Lung (tissue), 12 donors: ENCODE data around the gene EEPD1. TPM values are rescaled to one million over a fixed set of nuclear protein-coding genes. Genes with fewer than 3 reads are reported as not detected.

Experiments
- ATAC-seq: fragments of 200-7000 bp; cut with Tn5 transposase; one replicate; pipeline ENCODE4 v1.9.1; 2020; ENCODE audit warnings: moderate number of reproducible peaks; ENCODE audit not compliant: insufficient read depth, low FRiP score
- DNase-seq, 3 donors: peaks; one replicate each; pipeline ENCODE4 v3.0.0-alpha.2; 2013 to 2017
- H3K27ac ChIP-seq, 2 donors: one replicate each; pipeline ENCODE4 v1.5.1; 2013; ENCODE audit warnings: mild to moderate bottlenecking in 2 of 2, moderate library complexity in 2 of 2, control low read depth in 1 of 2, inconsistent platforms in 1 of 2, low read depth in 1 of 2, low read length in 1 of 2
- H3K27me3 ChIP-seq, 3 donors: one replicate each; pipeline ENCODE4 v1.5.1; 2013; ENCODE audit warnings: low read length in 2 of 3; ENCODE audit not compliant: control insufficient read depth in 3 of 3, insufficient read depth in 3 of 3
- H3K36me3 ChIP-seq, 4 donors: one replicate each; pipeline ENCODE4 v1.5.1; 2013; ENCODE audit warnings: low read length in 4 of 4, mild to moderate bottlenecking in 1 of 4, moderate library complexity in 1 of 4; ENCODE audit not compliant: control insufficient read depth in 4 of 4, insufficient read depth in 4 of 4
- H3K4me1 ChIP-seq, 5 donors: one replicate each; pipeline ENCODE4 v1.5.1; 2013; ENCODE audit warnings: low read length in 5 of 5, mild to moderate bottlenecking in 2 of 5, moderate library complexity in 1 of 5; ENCODE audit not compliant: control insufficient read depth in 5 of 5, insufficient read depth in 5 of 5
- H3K4me3 ChIP-seq: one replicate; pipeline ENCODE4 v1.5.1; 2013; ENCODE audit warnings: mild to moderate bottlenecking, control low read depth, moderate library complexity
- H3K9ac ChIP-seq, 2 donors: one replicate each; pipeline ENCODE4 v1.5.1; 2013; ENCODE audit warnings: low read length in 2 of 2, control low read depth in 1 of 2; ENCODE audit not compliant: insufficient read depth in 1 of 2
- H3K9me3 ChIP-seq, 4 donors: one replicate each; pipeline ENCODE4 v1.5.1; 2013; ENCODE audit warnings: low read length in 3 of 4, mild to moderate bottlenecking in 1 of 4, moderate library complexity in 1 of 4; ENCODE audit not compliant: control insufficient read depth in 4 of 4, insufficient read depth in 3 of 4
- CTCF ChIP-seq: IDR thresholded peaks from 2 replicates; pipeline ENCODE4 v1.5.1; 2012; ENCODE audit warnings: mild to moderate bottlenecking; ENCODE audit errors: control extremely low read depth, extremely low read depth
- WGBS, 2 donors: extraction: QIAGEN DNeasy Blood & Tissue Kit; methylation state at CpG; one replicate each; pipeline ENCODE4 v1.1.7; 2013; 5-methylcytosine and 5-hydroxymethylcytosine counted together
- polyA plus RNA-seq, 2 donors: library from polyadenylated mRNA; stranded (reverse); fragments of 200-250 nt; gene quantifications; one replicate each; pipeline ENCODE4 v1.2.1, GENCODE V29; 2013
- total RNA-seq, 2 donors: library from RNA; depleted of rRNA in 1 of 2; stranded (reverse); fragments of >200 nt in 1 of 2; gene quantifications; one replicate each; pipeline ENCODE4 v1.2.1, GENCODE V29; 2014 to 2021
- donor health status: control.
- donor health status: control.
- donor health status: Bipolar disorder and iron deficiency.
- donor health status: healthy.
- donor health status: DM: yes; HTN: yes; CAD: no.

EEPD1 gene
- total and polyA plus RNA-seq, 4 donors: 5.4 to 15.3 (median 7.9) TPM

- no peak overlapping the region for H3K27ac ChIP-seq
- H3K9me3 ChIP-seq: no peaks in the 10 kb centered on the region
- peaks cover 0 to 51% (median 9%) of the 10 kb centered on the region in 5 donors for H3K4me1 ChIP-seq
- no peak overlapping the region for H3K4me3 ChIP-seq
- ATAC-seq: no peak
- WGBS, 2 donors: 93 to 98% methylated on average over 9 of the region's 9 CpGs
- no peaks in the 10 kb centered on the region for H3K27me3 ChIP-seq
- no peak overlapping the region for H3K9ac ChIP-seq
- DNase-seq: no peak
- peaks cover 0 to 1% (median 0%) of the 10 kb centered on the region in 4 donors for H3K36me3 ChIP-seq
- TF ChIP-seq CTCF: no peak
Measured at GRCh38 chr7:36279926-36280315, 126.9 kb downstream of the EEPD1 start.

- H3K9me3 ChIP-seq: no peaks in the 10 kb centered on the region
- peaks cover 0 to 1% (median 0%) of the 10 kb centered on the region in 4 donors for H3K36me3 ChIP-seq
- ATAC-seq (peak; percentile 72), DNase-seq (peak; percentile 48 to 75 (median 61))
- peak overlapping the region in 1 of 2 donors; percentile 58 for H3K27ac ChIP-seq
- H3K27me3 ChIP-seq: no peaks in the 10 kb centered on the region
- peaks cover 0 to 55% (median 9%) of the 10 kb centered on the region in 5 donors for H3K4me1 ChIP-seq
- WGBS, 2 donors: 41 to 60% methylated on average over 18 of the region's 18 CpGs
- no peak overlapping the region for H3K9ac ChIP-seq
- H3K4me3 ChIP-seq: no peak overlapping the region
- TF ChIP-seq CTCF: no peak
Measured at GRCh38 chr7:36280840-36281812, 128.1 kb downstream of the EEPD1 start.

- no peak overlapping the region for H3K4me3 ChIP-seq
- H3K36me3 ChIP-seq: peaks cover 0 to 2% (median under 1%) of the 10 kb centered on the region in 4 donors
- DNase-seq (no peak), ATAC-seq (no peak)
- no peaks in the 10 kb centered on the region for H3K9me3 ChIP-seq
- WGBS, 2 donors: 89 to 93% methylated on average over 10 of the region's 10 CpGs
- H3K9ac ChIP-seq: no peak overlapping the region
- no peaks in the 10 kb centered on the region for H3K27me3 ChIP-seq
- no peak overlapping the region for H3K27ac ChIP-seq
- H3K4me1 ChIP-seq: peaks cover 0 to 49% (median 9%) of the 10 kb centered on the region in 5 donors
- TF ChIP-seq CTCF: no peak
Measured at GRCh38 chr7:36281945-36282717, 129.1 kb downstream of the EEPD1 start.
